ENCODE results near the gene FAM83E. TPM values are rescaled to one million over a fixed set of nuclear protein-coding genes. Genes with fewer than 3 reads are reported as not detected.

The FAM83E gene
- total RNA-seq, 4 donors from 2014 or later: not detected

DNA sequence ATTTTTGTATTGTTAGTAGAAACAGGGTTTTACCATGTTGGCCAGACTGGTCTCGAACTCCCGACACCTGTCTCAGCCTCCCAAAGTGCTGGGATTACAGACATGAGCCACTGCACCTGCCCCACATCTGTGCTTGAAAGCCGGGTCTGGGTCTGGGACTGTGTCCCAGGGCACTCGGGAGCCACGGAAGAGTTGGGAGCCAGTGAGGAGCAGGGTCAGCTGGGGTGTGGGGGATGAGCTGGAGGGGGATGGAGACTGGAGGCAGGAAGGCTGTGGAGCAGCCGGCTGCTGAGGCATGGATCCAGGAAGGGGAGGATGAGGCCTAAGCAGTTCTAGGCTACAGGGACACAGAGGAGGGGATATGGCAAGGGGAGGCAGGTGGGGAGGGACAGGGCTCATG, 19.0 kb downstream of the FAM83E start:
- TF ChIP-seq, protein P1, sequence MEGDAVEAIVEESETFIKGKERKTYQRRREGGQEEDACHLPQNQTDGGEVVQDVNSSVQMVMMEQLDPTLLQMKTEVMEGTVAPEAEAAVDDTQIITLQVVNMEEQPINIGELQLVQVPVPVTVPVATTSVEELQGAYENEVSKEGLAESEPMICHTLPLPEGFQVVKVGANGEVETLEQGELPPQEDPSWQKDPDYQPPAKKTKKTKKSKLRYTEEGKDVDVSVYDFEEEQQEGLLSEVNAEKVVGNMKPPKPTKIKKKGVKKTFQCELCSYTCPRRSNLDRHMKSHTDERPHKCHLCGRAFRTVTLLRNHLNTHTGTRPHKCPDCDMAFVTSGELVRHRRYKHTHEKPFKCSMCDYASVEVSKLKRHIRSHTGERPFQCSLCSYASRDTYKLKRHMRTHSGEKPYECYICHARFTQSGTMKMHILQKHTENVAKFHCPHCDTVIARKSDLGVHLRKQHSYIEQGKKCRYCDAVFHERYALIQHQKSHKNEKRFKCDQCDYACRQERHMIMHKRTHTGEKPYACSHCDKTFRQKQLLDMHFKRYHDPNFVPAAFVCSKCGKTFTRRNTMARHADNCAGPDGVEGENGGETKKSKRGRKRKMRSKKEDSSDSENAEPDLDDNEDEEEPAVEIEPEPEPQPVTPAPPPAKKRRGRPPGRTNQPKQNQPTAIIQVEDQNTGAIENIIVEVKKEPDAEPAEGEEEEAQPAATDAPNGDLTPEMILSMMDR (IDR thresholded peaks at IDR 0.05; ENCODE audit: low read depth): no peak

DNA sequence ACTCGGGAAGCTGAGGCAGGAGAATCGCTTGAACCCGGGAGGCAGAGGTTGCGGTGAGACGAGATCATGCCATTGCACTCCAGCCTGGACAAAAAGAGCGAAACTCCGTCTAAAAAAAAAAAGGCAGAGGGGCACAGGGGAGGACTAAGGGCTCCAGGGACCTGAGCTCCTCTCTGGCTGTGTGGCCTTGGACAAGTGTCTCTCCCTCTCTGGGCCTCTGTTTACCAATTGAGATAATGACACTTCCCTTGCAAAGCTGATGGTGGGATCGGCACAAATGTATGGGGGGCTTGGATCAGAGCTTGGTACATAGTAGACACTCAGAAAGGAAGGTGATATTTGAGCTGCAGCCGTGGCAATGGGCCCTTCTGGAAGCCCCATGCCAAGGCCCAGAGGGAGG, 19.7 kb downstream of the FAM83E start:
- TF ChIP-seq, protein P1 (IDR thresholded peaks at IDR 0.05; ENCODE audit: low read depth): no peak

DNA sequence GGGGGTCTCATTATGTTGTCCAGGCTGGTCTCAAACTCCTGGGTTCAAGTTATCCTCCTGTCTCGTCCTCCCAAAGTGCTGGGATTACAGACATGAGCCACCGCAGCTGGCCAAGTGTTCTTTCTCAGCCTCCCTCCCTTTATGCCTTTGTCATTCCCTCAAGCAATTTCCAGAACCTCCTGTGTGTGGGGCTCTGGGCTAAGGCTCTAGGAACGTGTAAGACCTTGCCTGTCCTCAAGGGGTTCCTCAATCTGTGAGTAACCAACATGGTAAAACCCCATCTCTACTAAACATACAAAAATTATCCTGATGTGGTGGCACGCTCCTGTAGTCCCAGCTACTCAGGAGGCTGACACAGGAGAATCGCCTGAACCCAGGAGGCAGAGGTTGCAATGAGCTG, 23.9 kb downstream of the FAM83E start:
- TF ChIP-seq, protein P1 (IDR thresholded peaks at IDR 0.05; ENCODE audit: low read depth): no peak

DNA sequence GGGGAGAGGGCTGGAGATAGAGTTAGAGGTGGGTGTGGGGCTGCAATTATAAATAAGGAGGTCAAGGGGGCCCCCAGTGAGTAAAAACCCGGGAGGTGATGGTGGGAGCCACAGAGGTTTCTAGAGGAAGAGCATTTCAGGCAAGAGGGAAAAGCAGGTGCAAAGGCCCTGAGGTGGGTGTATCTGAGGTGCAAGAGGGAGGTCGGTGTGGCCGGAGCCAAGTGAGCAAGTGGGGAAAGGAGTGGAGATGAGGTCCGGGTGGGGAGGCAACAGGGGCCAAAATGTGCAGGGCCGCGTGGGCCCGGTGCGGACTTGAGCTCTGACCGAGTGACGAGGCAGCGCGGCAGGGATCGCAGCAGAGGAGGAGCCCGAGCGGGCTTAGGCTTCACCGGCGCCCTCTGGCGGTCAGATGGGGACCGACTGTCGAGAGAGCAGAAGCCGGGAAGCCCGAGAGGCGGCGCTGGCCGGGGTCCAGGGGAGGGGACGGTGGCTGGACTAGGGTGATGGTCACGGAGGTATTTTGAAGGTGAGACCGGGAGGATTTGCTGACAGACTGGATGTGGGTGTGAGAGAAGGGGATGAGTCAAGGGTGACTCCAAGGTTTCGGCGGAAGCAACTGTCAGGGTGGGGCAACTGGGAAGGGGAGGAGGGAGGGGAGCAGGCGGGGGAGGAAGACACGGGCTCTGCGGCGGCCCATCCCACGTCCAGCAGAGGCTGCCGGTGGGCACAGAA, 26.0 kb downstream of the FAM83E start:
- TF ChIP-seq, protein P1 (IDR thresholded peaks at IDR 0.05; ENCODE audit: low read depth): no peak

DNA sequence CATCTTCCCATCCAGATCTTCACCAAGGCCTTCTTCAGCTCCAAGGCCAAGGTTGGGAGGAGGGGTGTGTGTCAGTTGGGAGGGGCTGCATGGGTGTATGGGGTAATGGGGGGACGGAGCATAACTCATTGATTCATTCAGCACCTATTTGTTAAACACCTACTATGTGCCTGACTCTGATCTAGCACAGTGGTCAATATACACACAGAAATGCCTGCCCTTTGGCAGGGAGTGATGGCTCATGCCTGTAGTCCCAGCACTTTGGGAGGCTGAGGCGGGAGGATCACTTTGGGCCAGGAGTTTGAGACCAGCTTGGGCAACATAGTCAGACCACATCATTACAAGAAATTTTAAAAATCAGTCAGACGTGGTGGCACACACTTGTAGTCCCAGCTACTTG, 27.5 kb downstream of the FAM83E start:
- TF ChIP-seq, protein P1 (IDR thresholded peaks at IDR 0.05; ENCODE audit: low read depth): no peak

DNA sequence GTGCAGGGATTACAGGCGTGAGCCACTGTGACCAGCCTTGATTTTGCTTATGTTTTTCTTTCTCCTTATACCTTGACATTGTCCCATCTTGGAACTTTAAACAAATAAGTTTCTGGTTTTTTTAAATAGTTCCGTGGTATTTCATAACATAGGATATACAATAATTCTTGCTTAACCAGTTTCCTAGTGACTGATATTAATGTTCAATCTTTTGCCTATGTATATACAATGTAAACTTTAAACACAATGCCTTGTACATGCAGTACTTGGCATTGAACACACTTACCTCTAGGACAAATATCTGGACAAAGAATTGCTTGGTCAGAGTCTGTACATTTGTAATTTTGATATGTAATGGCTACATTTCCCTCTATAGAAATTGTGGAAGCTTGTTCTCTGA, 32.7 kb downstream of the FAM83E start:
- TF ChIP-seq, protein P1 (IDR thresholded peaks at IDR 0.05; ENCODE audit: low read depth): no peak

DNA sequence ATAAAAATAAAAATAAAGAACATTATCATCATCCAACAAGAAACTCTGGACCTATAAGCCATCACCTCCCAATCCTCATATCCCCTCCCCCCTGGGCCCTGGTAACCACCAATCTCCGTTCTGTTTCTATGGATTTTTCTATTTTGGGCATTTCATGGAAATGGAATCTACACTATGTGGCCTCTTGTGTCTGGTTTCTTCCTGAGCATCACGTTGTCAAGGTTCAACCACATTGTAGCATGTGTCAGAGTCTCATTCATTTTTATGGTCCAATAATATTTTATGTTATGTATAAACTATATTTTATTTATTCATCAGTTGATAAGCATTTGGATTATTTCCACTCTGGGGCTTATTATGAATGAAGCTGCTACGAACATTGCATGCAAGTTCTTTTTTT, 36.0 kb downstream of the FAM83E start:
- TF ChIP-seq, protein P1 (IDR thresholded peaks at IDR 0.05; ENCODE audit: low read depth): no peak
